Neural crest cell (in vitro differentiated cells): ENCODE measurements around the gene CHSY3. TPM values are rescaled to one million over a fixed set of nuclear protein-coding genes. Genes with fewer than 3 reads are reported as not detected.

ENCODE experiments used
- DNase-seq: peaks from one replicate; pipeline ENCODE4 v3.0.0; 2021; ENCODE audit warnings: low read depth, mixed read lengths, low spot score
- H3K27ac Mint-ChIP-seq: one replicate; pipeline ENCODE4 v1.8.0; 2021; ENCODE audit warnings: mild to moderate bottlenecking, mixed read lengths; ENCODE audit not compliant: unreplicated experiment
- H3K27me3 Mint-ChIP-seq: 2 replicates; pipeline ENCODE4 v1.8.0; 2021; ENCODE audit warnings: low read depth, mild to moderate bottlenecking, mixed read lengths
- H3K36me3 Mint-ChIP-seq: 2 replicates; pipeline ENCODE4 v1.8.0; 2021; ENCODE audit warnings: low read depth, mild to moderate bottlenecking, mixed read lengths
- H3K4me1 Mint-ChIP-seq: 2 replicates; pipeline ENCODE4 v1.8.0; 2021; ENCODE audit warnings: mixed read lengths
- H3K4me3 Mint-ChIP-seq: one replicate; pipeline ENCODE4 v1.8.0; 2021; ENCODE audit warnings: mild to moderate bottlenecking, mixed read lengths
- H3K9me3 Mint-ChIP-seq: 2 replicates; pipeline ENCODE4 v1.8.0; 2021; ENCODE audit warnings: mixed read lengths
- CTCF ChIP-seq: fragments of 200-600 bp; sonication (generic); conservative IDR thresholded peaks from 2 replicates; pipeline ENCODE4 v1.5.0; 2021; ENCODE audit warnings: antibody characterized with exemption, mild to moderate bottlenecking
- total RNA-seq: library from RNA; stranded (reverse); gene quantifications from 2 replicates; pipeline ENCODE4 v1.2.1, GENCODE V29; 2021

CHSY3 gene
- total RNA-seq, 1 donor from 2014 or later: 0.91 TPM

GRCh38 chr5:130227699-130228098 lies 323.4 kb downstream of the CHSY3 start:
- TF ChIP-seq CTCF: no peak
- no peak for DNase-seq
- Mint-ChIP-seq H3K4me1 (no peaks in the 10 kb centered on the region), H3K4me3 (no peak overlapping the region), H3K27me3 (no peaks in the 10 kb centered on the region), H3K9me3 (no peaks in the 10 kb centered on the region), H3K27ac (no peak overlapping the region), H3K36me3 (no peaks in the 10 kb centered on the region)

GRCh38 chr5:130231786-130232185 lies 327.5 kb downstream of the CHSY3 start:
- no peak overlapping the region for H3K4me3 Mint-ChIP-seq
- no peaks in the 10 kb centered on the region for H3K4me1 Mint-ChIP-seq
- peaks cover 3% of the 10 kb centered on the region for H3K9me3 Mint-ChIP-seq
- no peaks in the 10 kb centered on the region for H3K27me3 Mint-ChIP-seq
- no peak overlapping the region for H3K27ac Mint-ChIP-seq
- no peak for TF ChIP-seq CTCF
- DNase-seq: no peak
- H3K36me3 Mint-ChIP-seq: no peaks in the 10 kb centered on the region

- no peak overlapping the region for H3K4me3 Mint-ChIP-seq
- H3K27me3 Mint-ChIP-seq: no peaks in the 10 kb centered on the region
- H3K36me3 Mint-ChIP-seq: no peaks in the 10 kb centered on the region
- H3K4me1 Mint-ChIP-seq: no peaks in the 10 kb centered on the region
- H3K27ac Mint-ChIP-seq: no peak overlapping the region
- DNase-seq: no peak
- H3K9me3 Mint-ChIP-seq: peaks cover 3% of the 10 kb centered on the region
- TF ChIP-seq CTCF: no peak
These were observed 330.6 kb downstream of the CHSY3 start for GRCh38 chr5:130234816-130235215.

Other genes with a start within 250 kb of the CHSY3 start
- gene MINAR2, start 156.4 kb upstream of the CHSY3 start, total RNA-seq: 0.09 TPM in 1 of 2 replicates, not detected in the other